DMS 273 treated with DMSO at 0.1 percent for 48 hours (cell line): ENCODE results near the gene ZDHHC11.
"Not testable (repeated sequence)": the region's sequence is repeated elsewhere in the genome, so short reads cannot be mapped to it uniquely, and the experiment has no call there.

Source experiments
- DNase-seq: peaks from one replicate; lab custom pipeline; 2025; lab: John Stamatoyannopoulos, UW

Gene ZDHHC11

GRCh38 chr5:801472-801871 lies 49.3 kb downstream of the ZDHHC11 start:
- DNase-seq = no peak

GRCh38 chr5:801055-801454 lies 49.7 kb downstream of the ZDHHC11 start:
- DNase-seq = not testable (repeated sequence)

- DNase-seq = not testable (repeated sequence)
Observed at GRCh38 chr5:798505-799138, 52.2 kb downstream of the ZDHHC11 start.

GRCh38 chr5:797986-798385 lies 52.8 kb downstream of the ZDHHC11 start:
- not testable (repeated sequence) for DNase-seq

- DNase-seq = not testable (repeated sequence)
Observed at GRCh38 chr5:795873-796272, 54.9 kb downstream of the ZDHHC11 start.

- not testable (repeated sequence) for DNase-seq
Observed at GRCh38 chr5:794948-795347, 55.8 kb downstream of the ZDHHC11 start.

- DNase-seq = not testable (repeated sequence)
Observed at GRCh38 chr5:788703-789102, 62.1 kb downstream of the ZDHHC11 start.

GRCh38 chr5:787857-788233 lies 62.9 kb downstream of the ZDHHC11 start:
- DNase-seq = not testable (repeated sequence)

- not testable (repeated sequence) for DNase-seq
Observed at GRCh38 chr5:787224-787856, 63.4 kb downstream of the ZDHHC11 start.

- DNase-seq = not testable (repeated sequence)
Observed at GRCh38 chr5:785181-785705, 65.5 kb downstream of the ZDHHC11 start.

- peak; percentile 55 for DNase-seq
Observed at GRCh38 chr5:784428-785177, 66.2 kb downstream of the ZDHHC11 start, which contains the start of gene ZDHHC11B. TSS of gene ZDHHC11B (minus strand) at chr5:784729. CDS start at chr5:766919, 17,810 bp downstream.

GRCh38 chr5:783881-784427 lies 66.8 kb downstream of the ZDHHC11 start:
- DNase-seq = not testable (repeated sequence)

- not testable (repeated sequence) for DNase-seq
Observed at GRCh38 chr5:783049-783802, 67.6 kb downstream of the ZDHHC11 start.

- DNase-seq = not testable (repeated sequence)
Observed at GRCh38 chr5:782356-782755, 68.4 kb downstream of the ZDHHC11 start.

GRCh38 chr5:780571-780970 lies 70.2 kb downstream of the ZDHHC11 start:
- not testable (repeated sequence) for DNase-seq

GRCh38 chr5:778967-779366 lies 71.8 kb downstream of the ZDHHC11 start:
- not testable (repeated sequence) for DNase-seq

- DNase-seq = not testable (repeated sequence)
Observed at GRCh38 chr5:778421-778820, 72.4 kb downstream of the ZDHHC11 start.

- DNase-seq = no peak
Observed at GRCh38 chr5:777756-778161, 73.0 kb downstream of the ZDHHC11 start.

- DNase-seq = no peak
Observed at GRCh38 chr5:776862-777711, 73.7 kb downstream of the ZDHHC11 start.
